Mucosa of descending colon (tissue), 3 donors: Measurements from ENCODE around the gene GET4. TPM values are rescaled to one million over a fixed set of nuclear protein-coding genes. Genes with fewer than 3 reads are reported as not detected.

Experiments used
- ATAC-seq: fragments of 200-7000 bp; cut with Tn5 transposase; one replicate; pipeline ENCODE4 v1.9.1; 2020; ENCODE audit warnings: mild to moderate bottlenecking, moderate library complexity
- DNase-seq, 3 donors: peaks; one replicate each; pipeline ENCODE4 v3.0.0-alpha.2; 2020
- H3K36me3 ChIP-seq: fragments of 200-600 bp; one replicate; pipeline ENCODE4 v1.8.0; 2021; ENCODE audit warnings: low read depth, mild to moderate bottlenecking
- H3K4me1 ChIP-seq: fragments of 200-600 bp; one replicate; pipeline ENCODE4 v1.8.0; 2021; ENCODE audit warnings: low read depth, mild to moderate bottlenecking
- H3K4me3 ChIP-seq: fragments of 200-600 bp; one replicate; pipeline ENCODE4 v1.8.0; 2021; ENCODE audit warnings: mild to moderate bottlenecking
- H3K9me3 ChIP-seq: fragments of 200-600 bp; one replicate; pipeline ENCODE4 v1.8.0; 2021; ENCODE audit warnings: mild to moderate bottlenecking
- CTCF ChIP-seq: fragments of 200-600 bp; IDR thresholded peaks from one replicate; pipeline ENCODE4 v1.8.0; 2022; ENCODE audit warnings: antibody characterized with exemption, mild to moderate bottlenecking
- intact Hi-C, 2 donors: fragments of 100-400 bp; cut with DNase I in 1 of 2; cut with micrococcal nuclease in 1 of 2; formaldehyde crosslinking; loops; one replicate each; pipeline versions ENCODE4 v1.11.0 to v1.11.1; 2022; cut with DNase I, micrococcal nuclease
- total RNA-seq, 3 donors: library from RNA; stranded (reverse); fragmentation: NEBNext Ultra II Directional in 2 of 3; extraction: Animal tissue kit (Norgen Biotek cat#: 25700) in 2 of 3; gene quantifications; one replicate each; pipeline versions ENCODE4 v1.2.1 to v1.2.4, GENCODE V29; 2021 to 2023
- donor health status: DM: no; HTN: no; CAD: no; lungs with moderate emphysema.
- donor health status: DM: no; HTN: no; CAD: no.
- donor health status: DM: no; HTN: yes; CAD: no.

Gene GET4
- total RNA-seq, 3 donors from 2014 or later, result 36.9 to 48.8 (median 48.2) TPM

- H3K4me3 ChIP-seq, result no peak overlapping the region
- DNase-seq, result peak in 2 of 3 donors; percentile 52 to 55
- H3K36me3 ChIP-seq, result peaks cover 22% of the 10 kb centered on the region
Observed at GRCh38 chr7:897771-898376, 21.5 kb downstream of the GET4 start.

GRCh38 chr7:898460-898854, 22.1 kb downstream of the GET4 start:
- no peak for TF ChIP-seq CTCF
- H3K9me3 ChIP-seq, result no peaks in the 10 kb centered on the region
- ATAC-seq (no peak), DNase-seq (peak in 1 of 3 donors; percentile 32)
- H3K4me1 ChIP-seq, result peaks cover 6% of the 10 kb centered on the region
- peaks cover 22% of the 10 kb centered on the region for H3K36me3 ChIP-seq
- intact Hi-C loops, result no loop called here
- no peak overlapping the region for H3K4me3 ChIP-seq

More at GRCh38 chr7:897771-898376, 21.5 kb downstream of the GET4 start:
- H3K4me1 ChIP-seq, result peaks cover 6% of the 10 kb centered on the region
- no peak for TF ChIP-seq CTCF
- intact Hi-C loops, result no loop called here
- no peak for ATAC-seq
- H3K9me3 ChIP-seq, result no peaks in the 10 kb centered on the region

- no peaks in the 10 kb centered on the region for H3K9me3 ChIP-seq
- no peak for ATAC-seq
- H3K4me3 ChIP-seq, result no peak overlapping the region
- TF ChIP-seq CTCF, result no peak
- H3K36me3 ChIP-seq, result peaks cover 20% of the 10 kb centered on the region
- intact Hi-C loops, result no loop called here
- peak in 2 of 3 donors; percentile 38 to 58 for DNase-seq
- peaks cover 6% of the 10 kb centered on the region for H3K4me1 ChIP-seq
Observed at GRCh38 chr7:898855-899681, 22.7 kb downstream of the GET4 start.

- peaks cover 6% of the 10 kb centered on the region for H3K4me1 ChIP-seq
- H3K36me3 ChIP-seq, result peaks cover 17% of the 10 kb centered on the region
- TF ChIP-seq CTCF, result no peak
- DNase-seq (no peak), ATAC-seq (no peak)
- no peak overlapping the region for H3K4me3 ChIP-seq
- H3K9me3 ChIP-seq, result no peaks in the 10 kb centered on the region
- intact Hi-C loops, result no loop called here
Observed at GRCh38 chr7:899806-900205, 23.5 kb downstream of the GET4 start.

GRCh38 chr7:900331-901040, 24.1 kb downstream of the GET4 start:
- Histone ChIP-seq H3K4me3 (no peak overlapping the region), H3K9me3 (no peaks in the 10 kb centered on the region), H3K4me1 (peaks cover 6% of the 10 kb centered on the region), H3K36me3 (peaks cover 14% of the 10 kb centered on the region)
- TF ChIP-seq CTCF, result no peak
- intact Hi-C loops, result no loop called here
- no peak for ATAC-seq
- DNase-seq, result no peak
